SU-DHL-6 (cell line): ENCODE measurements around the gene BASP1.

Experiments
- CTCF ChIP-seq: fragments of 200-600 bp; sonication (generic); IDR thresholded peaks from one replicate; pipeline ENCODE4 v1.5.1; 2017; ENCODE audit warnings: antibody characterized with exemption, mild to moderate bottlenecking, low read length, moderate library complexity; ENCODE audit not compliant: insufficient read depth, poor library complexity, severe bottlenecking
- EZH2phosphoT487 ChIP-seq: fragments of 200-600 bp; sonication (generic), shearing (Covaris generic); conservative IDR thresholded peaks from 2 replicates; pipeline ENCODE4 v1.6.1; 2018; ENCODE audit warnings: mild to moderate bottlenecking, antibody characterized with exemption, low read length, moderate library complexity, mixed read lengths

- no peak for TF ChIP-seq CTCF
- no peak for TF ChIP-seq EZH2phosphoT487
Measured at GRCh38 chr5:17192191-17192590, 25.2 kb upstream of the BASP1 start.
